GM19438 (cell line): ENCODE results near the gene CHL1.
A peak's percentile ranks its signal among the peaks of the same experiment; 100 is the strongest.

Source experiments
- ATAC-seq: cut with Tn5 transposase; IDR thresholded peaks from one replicate; pipeline ENCODE4 v1.9.1; 2021; ENCODE audit warnings: low read depth; ENCODE audit not compliant: unreplicated experiment

Gene CHL1

DNA sequence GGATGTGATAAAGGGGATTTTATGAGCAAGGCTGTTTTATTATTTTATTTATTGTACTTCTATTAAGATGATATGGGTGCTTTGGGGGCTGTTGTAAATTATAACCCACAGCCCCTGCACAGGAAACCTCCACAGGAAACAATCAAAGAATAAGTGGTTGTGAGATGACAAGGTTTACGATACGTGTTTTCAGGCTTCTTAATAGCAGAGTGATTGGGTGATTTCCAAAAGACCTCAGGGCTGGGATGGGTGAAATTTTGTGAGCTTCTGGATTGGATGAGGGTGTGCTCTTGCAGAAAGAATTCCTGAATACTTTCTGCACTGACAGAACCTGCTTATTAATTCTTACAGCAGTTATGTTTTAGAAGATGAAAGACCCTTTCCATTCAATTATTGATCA, 21.4 kb downstream of the CHL1 start:
- no peak for ATAC-seq

DNA sequence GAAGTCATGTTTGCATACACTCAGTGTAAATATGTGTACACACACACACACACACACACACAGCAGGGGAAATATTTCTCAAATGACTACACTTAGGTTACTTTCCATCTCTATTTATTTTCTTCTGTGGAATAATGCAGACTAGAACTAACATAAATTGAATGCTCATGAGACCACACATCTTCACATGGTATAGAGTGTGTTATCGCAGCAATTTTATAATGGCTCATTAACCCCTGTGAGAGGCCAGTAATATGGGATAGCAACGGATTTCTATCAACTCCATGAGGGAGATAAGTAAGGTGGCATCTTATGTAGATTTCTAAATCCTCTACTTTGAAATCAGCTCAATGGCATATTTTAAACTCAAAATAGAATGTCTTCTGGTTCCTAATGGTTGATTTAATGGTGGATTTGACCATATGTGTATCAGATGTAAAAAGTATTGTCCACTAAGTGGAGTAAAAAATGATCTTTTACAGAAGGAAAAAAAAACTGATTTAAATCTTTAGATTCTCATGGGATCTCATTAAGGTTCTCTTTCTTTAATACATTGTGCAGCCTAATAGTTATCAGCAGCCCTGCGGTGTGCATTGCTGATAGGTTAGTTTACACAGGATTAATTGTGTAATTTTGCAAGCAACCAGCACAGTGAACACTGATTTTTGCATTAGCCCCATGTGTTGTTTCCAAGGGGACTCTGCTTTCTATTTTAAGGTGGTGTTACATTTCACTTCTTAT, 32.0 kb downstream of the CHL1 start:
- no peak for ATAC-seq

DNA sequence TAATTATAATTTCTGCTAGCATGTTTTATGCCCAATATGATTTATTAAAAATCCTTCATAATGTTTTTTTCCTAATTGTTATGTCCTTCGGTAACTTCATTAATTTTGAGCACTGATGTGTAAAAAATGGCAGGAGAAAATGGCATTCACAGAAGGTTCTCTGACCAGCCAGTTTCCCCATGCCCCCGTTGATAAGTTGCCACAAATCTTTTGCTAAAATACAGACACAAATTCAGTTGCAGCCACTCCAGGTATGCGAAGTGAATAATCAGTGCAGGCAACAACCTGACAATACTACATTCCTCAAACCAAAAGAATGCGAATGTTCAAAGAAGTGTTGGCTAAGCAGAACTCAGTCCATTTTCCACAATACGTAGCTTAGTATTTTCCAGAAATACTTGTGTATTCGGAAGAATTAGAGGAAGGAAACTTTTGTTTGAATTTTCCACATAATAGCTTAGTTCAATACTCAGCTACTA, 32.7 kb downstream of the CHL1 start:
- ATAC-seq: no peak

DNA sequence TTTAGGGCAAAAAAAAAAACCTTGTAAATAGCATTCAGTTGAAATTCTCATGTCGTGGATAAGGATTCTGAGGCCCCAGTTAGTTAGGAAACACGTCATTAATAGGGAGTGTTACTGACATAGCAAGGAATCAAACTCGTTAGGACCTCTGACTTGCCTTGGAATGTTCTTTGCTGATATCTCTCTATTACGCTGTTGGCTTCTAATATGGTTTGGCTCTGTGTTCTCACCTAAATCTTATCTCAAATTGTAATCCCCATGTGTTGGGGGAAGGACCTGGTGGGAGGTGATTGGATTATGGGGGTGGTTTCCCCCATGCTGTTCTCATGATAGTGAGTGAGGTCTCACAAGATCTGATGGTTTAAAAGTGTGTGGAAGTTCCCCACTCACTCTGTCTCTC, 40.3 kb downstream of the CHL1 start:
- no peak for ATAC-seq

DNA sequence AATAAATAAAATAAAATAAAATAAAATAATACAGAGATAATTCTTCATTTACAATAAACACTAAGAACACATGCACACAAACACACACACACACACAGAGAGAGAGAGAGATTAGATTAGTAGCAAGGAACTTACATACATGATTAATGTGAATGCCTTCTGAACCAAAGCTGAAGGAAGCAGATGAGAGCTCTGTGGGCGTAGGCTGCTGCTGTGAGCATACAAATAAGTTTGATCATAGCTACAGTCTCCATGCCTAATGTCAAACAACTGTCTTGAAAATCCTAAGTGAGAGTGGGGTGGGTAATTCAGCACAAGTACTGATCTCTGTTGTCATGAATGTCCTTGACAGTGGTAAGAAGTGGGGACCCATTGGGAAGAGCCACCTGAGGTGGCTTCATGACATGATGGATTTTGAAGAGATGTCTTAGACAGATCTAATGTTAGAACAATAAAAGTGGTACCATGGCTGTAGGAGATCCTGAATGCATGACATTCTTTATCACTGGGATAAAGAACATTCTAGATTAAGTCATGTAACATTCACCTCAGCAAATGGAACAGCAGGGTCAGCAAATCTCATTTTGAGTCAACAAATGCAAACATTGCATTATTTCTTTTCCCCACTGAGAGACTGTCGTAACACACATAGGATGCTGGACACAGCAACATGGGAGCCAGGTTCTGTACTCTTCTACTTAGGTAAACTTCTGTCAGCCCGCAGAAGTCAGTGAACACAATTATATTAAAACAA, 46.2 kb downstream of the CHL1 start:
- no peak for ATAC-seq

DNA sequence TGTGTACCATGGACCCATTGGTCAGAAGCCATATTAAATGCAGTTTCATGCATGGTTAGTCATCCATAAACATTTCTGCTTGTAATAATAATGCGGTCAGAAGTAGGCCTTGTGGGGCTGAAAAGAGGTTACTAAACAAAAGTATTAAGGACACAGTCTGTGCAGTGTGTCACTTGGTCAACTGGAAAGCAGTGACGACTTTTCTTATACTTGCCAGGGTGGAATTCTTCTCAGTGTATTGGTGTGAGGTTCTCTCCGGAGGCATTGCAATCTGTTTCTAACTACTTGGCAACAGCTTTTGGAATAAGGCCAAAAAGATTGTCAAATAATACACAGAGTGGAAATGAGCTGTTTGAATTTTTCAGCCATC, 46.8 kb downstream of the CHL1 start:
- ATAC-seq: no peak

DNA sequence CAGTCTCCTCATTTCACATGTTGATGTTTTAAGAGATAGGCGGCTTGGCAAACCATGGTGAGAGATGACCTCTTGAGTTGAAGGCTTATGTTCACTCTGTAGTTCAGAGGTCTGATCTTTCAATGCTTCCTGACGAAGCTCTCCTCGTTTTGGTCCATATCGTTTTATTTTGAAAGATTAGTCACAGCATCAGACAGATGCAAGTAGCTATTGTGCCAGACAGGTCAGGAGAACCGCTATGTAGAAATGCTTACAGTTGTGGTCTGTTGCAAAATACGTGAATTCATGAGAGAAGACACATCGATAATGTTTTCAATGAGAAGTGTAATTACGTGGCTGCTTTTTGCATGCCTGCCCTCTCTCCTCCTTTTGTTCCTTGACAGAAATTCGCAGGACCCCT, 47.5 kb downstream of the CHL1 start:
- no peak for ATAC-seq

DNA sequence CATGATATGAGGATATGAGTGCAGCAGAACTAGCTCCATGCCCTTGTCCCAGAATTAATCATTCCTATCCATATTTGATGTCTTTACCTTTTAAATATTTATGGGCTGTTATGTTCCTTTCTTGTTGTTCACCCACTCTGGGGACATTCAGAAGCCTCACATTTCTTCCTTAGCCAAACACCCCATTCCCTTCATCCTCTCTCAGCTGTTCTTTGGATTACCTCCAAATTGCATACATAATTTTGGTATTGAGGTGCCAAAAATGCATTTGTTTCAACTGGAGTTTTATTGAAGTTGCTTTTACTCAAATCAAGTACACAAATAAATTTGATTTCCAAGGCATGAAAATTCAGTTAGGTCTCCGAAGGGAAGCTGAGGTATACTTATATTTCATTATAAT, 51.4 kb downstream of the CHL1 start:
- no peak for ATAC-seq

DNA sequence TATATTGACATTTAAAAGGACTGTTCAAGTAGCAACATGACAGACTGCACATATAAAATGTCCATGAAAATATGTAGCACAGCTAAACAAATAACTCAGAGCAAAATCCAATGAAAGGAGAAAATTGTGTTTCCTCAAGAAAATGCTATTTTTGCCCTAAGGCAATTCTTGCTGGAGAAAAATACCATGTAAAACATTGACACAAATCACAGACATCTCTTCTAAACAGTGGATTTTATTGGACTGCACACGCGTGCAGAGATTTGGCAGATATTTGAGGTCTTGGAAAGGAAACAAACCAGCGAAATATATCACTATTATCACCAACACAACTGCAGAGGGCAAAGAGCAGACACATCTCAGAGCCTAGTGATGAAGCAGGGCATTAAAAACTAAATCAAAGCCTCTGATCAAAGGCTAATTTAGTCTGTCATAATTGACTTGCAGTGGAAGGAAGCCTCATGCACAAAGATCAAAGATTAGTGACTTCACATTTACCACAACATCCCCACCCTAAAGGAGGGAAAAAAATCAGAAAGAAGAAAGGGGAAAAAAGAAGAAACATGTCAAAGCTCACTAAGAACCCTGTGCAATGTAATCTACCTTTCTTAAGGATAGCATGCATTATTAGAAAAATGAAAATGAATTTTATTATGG, 52.4 kb downstream of the CHL1 start:
- ATAC-seq: no peak

DNA sequence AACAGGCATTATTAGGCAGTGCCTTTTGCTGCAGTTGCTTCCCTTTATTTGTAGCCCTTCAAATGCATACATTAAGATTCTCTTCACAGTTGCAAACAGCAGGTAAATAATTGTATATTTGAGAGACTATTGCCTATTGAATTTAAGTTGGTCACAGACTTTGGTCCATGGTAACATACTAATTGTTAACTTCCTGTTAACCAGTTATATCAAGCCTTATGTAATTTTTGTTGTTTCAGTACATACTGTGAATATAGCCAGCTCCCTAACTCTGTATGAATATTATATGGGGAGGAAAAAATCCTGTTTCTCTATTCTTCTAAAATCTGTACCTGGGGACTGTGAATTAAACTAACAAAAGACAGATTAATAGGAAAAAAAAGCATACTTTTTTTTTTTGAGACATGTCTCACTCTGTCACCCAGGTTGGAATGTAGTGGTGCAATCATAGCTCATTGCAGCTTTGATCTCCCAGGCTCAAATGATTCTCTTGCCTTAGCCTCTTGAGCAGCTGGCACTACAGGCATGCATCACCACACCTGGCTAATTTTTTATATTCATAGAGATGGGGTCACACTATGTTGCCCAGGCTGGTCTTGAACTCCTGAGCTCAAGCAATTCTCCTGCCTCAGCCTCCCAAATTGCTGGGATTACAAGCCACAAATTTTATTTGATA, 53.2 kb downstream of the CHL1 start:
- no peak for ATAC-seq

DNA sequence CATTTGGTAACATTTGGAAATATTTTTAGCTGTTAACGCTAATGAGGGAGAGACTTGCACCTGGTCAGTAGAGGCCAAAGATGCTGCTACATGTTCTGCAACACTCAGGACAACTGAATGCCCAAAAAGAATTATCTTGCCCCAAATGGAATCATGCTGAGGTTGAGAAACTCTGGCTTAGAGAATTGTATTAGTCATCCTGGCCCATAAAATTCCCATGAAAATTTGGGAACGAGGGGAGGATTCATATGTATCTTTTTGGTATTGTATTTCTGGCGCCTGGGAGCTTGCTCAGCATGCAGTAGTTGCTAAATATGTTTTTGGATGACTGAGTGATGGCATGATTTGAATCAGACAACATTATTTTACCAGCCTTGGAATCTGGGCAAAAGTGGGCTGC, 59.9 kb downstream of the CHL1 start:
- ATAC-seq: no peak

DNA sequence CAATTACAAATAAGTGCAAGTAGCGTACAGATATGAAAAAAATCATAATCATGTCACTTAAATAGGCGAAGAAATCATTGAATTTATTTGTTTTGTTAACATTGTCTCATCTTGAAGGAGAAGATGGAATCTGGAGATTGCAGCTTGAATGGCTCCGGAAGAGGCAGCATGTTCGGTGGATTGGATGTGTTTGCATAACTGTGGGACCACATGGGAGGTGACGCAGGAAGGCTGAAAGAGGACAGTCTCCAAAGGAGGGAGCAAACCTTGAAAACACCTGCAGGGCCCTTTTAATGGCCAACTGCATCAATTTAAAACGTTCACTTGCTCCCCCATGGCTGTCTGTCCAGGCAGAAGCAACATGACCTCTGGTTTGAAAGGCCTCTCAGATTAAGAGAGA, 61.3 kb downstream of the CHL1 start:
- ATAC-seq: no peak

DNA sequence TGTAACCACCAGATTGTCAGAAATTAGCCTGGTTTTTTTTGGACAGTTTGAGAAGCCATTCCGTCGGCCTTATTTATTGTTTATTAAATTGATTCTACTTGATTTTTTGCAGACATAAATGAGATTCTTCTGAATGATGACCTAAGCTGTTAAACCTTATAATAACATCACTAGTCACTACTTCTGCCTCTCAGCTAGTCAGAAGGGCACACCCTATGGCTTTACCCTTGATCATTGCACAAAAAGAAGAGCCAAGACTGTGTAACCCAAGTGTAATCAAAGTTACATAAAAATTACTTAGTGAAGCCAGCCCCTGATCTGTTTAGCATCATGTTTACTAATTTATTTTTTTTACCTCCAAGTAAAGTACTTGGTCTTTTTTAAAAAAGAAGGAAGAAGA, 64.3 kb downstream of the CHL1 start:
- no peak for ATAC-seq

DNA sequence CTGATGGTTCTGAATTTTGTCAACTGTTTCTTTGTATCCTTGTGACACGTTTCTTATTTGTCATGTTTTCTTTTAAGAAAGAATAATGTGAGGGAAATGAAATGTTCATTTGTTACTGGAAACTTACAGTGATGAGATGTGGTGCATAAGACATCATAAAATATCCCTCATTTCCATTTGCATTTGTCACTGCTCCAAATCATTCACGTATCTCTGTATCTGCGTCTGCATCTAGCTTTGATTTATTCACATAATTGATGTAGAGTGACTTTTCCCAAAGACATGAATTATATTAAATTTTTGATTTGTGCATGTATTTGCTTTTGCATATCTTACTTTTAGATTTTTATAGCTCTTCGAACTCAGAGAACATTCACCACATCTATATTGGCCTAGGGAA, 66.8 kb downstream of the CHL1 start:
- no peak for ATAC-seq

DNA sequence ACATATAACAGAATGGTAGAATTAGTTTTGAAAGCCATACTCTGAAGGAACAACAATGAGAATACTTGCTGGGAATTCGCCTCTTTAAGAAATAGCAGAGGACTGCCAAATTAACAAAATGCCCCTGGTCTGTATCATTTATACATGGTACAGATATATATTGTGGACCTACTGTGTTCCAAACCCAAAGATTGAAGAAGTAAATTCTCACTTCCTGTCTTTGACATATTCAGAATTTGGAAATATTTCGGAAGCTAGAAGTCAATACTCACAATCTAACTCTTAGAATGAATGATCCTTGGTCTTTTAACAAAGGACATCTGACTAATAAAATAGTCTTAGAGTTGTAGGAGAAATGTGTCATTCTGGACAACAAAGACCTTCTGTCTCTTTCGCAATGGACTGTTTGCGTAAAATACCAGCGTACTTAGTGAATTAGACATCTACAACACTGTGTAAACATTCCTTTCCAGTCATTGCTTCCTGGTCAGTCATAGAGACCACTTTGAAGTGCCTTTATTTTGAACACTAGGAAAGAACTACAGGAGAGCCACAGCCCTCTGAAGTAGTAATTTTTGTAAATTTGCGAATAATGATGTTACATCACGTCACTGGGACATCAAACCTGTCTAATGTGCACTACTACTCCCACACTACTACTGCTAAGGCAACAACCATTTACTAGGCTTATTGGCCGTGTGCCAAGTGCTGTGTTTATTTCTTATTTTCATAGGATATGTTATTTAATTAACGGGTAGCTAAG, 68.0 kb downstream of the CHL1 start:
- ATAC-seq: no peak

DNA sequence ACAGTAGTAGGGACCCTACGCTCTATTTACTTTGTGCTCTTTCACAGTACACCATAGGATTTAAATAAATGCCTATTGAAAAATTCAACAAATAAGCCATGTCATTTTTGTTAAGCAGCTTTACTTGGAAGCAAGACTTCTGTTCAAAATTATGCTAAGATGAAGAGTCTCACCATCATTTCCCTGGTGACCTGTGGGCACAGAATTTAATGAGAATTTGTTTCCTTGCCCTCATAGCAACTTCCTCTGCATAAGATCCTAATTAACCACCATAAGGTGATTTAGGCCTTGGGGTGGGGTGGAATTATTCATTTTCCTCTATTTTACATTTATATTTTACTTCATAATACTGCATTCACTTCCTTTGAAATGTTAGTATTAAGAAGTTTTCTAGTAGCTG, 70.5 kb downstream of the CHL1 start:
- ATAC-seq: no peak

DNA sequence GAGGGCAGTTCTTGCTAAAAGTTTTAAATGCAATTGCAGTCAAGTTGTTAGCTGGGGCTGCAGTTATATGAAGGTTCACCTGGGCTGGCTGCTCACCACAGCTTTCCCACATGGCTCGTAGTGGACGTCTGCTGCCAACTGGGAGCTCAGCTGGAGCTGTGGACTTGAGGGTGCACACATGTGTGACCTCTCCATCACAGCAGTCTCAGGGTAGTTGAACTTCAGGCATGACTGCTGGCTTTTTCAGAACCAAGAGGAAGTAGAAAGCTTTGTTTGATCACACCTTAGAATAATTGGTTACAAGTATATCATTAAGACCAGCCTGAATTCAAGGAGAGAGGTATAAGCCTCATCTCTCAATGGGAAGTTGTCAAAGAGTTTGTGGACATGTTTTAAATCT, 74.1 kb downstream of the CHL1 start:
- ATAC-seq: peak; percentile 47

DNA sequence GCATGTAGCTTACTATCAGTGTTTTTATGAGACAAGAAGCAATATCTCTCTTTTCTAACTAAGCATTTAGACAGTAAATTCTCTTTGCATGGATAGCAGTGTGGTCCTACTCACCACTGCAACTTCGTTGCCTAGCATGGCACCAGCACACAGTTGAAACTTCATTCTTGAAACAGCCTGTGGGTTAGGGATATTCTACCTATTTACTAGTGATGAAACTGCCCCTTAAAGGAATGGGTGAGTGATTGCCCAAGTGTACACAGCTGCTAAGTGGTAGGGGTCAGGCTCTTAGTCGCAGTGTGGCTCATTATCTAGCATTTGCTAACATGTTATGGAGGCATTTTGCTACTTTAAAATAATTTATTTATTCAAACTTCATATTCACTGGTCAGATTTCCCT, 78.4 kb downstream of the CHL1 start:
- no peak for ATAC-seq

DNA sequence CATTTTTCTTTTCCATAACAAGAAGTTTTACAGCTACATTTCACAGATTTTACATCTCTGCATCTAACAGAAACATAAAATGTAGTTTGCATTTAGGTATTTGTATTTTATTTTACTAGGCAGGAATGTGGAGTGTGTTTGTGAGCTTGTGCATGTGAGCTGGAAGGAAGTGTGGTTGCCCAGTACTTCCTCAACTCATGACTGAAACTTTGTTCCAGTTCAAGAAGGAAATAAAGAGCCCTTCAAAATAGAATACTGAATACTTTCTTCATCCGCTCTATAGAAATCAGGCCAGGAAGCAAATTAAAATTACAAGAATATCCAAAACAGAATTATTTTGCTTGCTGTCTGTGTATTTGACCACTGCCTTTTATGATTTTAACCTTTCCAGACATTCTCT, 81.3 kb downstream of the CHL1 start:
- ATAC-seq: peak; percentile 26

DNA sequence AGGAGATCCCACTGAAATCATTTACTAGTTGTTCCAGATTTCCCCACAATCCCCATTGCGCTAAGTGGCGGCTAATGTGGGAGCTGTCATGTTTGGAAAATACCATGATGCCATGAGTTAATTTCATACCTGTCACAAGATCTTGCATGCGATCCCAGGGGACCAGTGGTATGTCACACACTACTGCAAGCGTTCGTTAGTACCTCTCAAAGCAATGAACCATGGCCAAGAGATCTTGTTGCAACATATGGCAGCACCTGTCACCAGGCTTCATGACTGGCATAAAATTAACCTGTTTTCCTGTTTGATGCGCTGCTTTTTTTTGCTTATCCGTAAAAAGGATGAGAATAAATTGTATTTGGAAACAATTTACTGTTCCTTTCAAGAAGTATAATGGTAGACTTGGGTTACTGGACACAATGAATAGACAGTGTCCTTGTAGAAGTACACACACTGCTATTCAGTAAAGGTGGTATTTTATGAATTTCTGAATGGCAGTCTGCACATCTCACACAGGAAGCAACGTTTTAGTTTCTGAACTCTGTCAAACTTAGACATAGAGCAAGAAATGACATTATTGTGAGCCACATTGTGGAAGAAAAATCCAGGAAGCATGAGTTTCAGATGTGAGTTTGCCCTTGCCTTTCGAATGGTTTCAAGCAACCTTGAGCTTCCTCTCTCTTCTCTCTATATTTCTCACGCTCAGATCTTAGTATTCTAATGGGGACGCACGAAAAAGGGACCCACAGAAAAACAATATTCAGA, 81.9 kb downstream of the CHL1 start:
- ATAC-seq: peak; percentile 77
